ENCODE data around the gene VAC14. TPM values are rescaled to one million over a fixed set of nuclear protein-coding genes. Genes with fewer than 3 reads are reported as not detected.

Gene VAC14
- total RNA-seq, 1 experiment from 2014 or later, result 35.3 TPM

GRCh38 chr16:70662991-70663523 is 137.9 kb downstream of the VAC14 start:
- DNase-seq (ENCODE audit: low read depth, low spot score) (no peak), ATAC-seq (peak; percentile 17; the same call in 1 of the 2 replicates)
- Histone ChIP-seq H3K9ac (ENCODE audit: low read length) (no peak overlapping the region), H3K9me2 (ENCODE audit: insufficient read depth) (no peaks in the 10 kb centered on the region), H3K36me3 (ENCODE audit: control insufficient read depth in 1 of 2, insufficient read depth in 2 of 2, low read length in 2 of 2) (peaks cover 0 to 6% of the 10 kb centered on the region in 2 experiments; a peak in 2 of 4 replicates), H3K79me2 (ENCODE audit: insufficient read depth, low read length) (no peaks in the 10 kb centered on the region), H3K4me3 (replicated peaks in 1 of 2; ENCODE audit: low read depth in 1 of 2, low read length in 2 of 2) (no peak overlapping the region), H3K9me3 (ENCODE audit: control insufficient read depth in 1 of 2, insufficient read depth in 1 of 2, low read depth in 1 of 2, low read length in 2 of 2) (no peaks in the 10 kb centered on the region), H2AFZ (ENCODE audit: low read depth, low read length, poor library complexity, severe bottlenecking) (no peak overlapping the region), H3K4me2 (ENCODE audit: low read length) (no peak overlapping the region), H4K20me1 (ENCODE audit: insufficient read depth) (no peaks in the 10 kb centered on the region), H3K4me1 (ENCODE audit: control insufficient read depth in 1 of 2, insufficient read depth in 2 of 2, low read length in 2 of 2) (no peaks in the 10 kb centered on the region), H3K27me3 (ENCODE audit: insufficient read depth, low read length) (no peaks in the 10 kb centered on the region), H3K27ac (ENCODE audit: low read depth, low read length) (no peak overlapping the region)
- RAD21 ChIA-PET (ENCODE audit: low non-redundant PET in 1 of 2, low total read pairs in 2 of 2, uncharacterized antibody in 2 of 2, unreplicated experiment in 2 of 2), result interaction anchor here in 1 of 2 experiments (1.2 kb wide), 1 partner anchor 108 kb away, joined by 3 read pairs; no protein-coding TSS in a partner anchor
- no peak for TF ChIP-seq FOSL1 (IDR thresholded peaks at IDR 0.05; ENCODE audit: low read depth)
- 0 out of 2 replicates have a peak, but pooled peaks have one; percentile 19 for TF ChIP-seq POLR2AphosphoS5 (IDR thresholded peaks at IDR 0.05; ENCODE audit: low read depth, low read length)
- POLR2A ChIA-PET, result no interaction called here
- intact Hi-C loops (cut with micrococcal nuclease), result no loop called here
- no TSS peak for BruUV-seq (replicated peaks)
- CTCF ChIA-PET, result interaction anchor here (1.7 kb wide), 1 partner anchor 108 kb away, joined by 8 read pairs; no protein-coding TSS in a partner anchor

DNA sequence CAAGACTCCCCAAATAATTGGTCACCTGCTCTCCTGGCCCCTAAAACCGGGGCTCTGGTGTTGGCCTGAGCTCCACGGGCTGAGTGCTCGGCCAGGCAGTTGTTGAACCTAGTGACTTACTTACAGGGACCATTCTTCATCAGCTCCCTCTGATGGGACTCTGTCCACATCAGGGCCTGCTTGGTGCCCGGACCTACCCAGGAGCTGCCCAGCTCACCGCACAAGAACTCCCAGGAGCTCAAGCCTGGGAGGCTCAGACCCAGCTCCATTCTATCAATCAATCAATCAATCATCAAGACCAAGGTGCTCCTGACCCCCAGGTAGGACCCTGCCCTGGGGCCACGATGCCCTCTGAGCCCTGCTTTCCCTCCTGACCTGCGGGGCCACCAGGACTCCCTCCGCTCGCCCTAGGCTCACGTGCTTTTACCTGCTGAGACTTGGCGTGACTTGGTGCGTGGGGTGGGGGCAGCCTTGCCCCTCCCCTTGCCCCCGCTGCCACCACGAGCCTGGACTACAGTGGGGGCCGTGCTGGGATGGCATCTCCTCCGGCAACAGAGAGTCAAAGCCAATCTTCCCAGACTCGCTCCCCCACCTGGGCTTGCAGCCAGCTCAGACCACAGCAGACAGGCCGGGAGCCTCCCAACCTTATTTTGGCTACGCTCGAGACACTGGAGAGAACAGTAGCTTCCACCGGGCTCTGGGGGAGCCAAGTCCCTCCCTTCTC is 138.9 kb downstream of the VAC14 start:
- Histone ChIP-seq H3K9ac (ENCODE audit: low read length) (no peak overlapping the region), H3K27ac (ENCODE audit: low read depth, low read length) (no peak overlapping the region), H3K79me2 (ENCODE audit: insufficient read depth, low read length) (no peaks in the 10 kb centered on the region), H3K27me3 (ENCODE audit: insufficient read depth, low read length) (no peaks in the 10 kb centered on the region), H3K4me1 (ENCODE audit: control insufficient read depth in 1 of 2, insufficient read depth in 2 of 2, low read length in 2 of 2) (no peaks in the 10 kb centered on the region), H3K4me2 (ENCODE audit: low read length) (no peak overlapping the region), H3K9me2 (ENCODE audit: insufficient read depth) (no peaks in the 10 kb centered on the region), H2AFZ (ENCODE audit: low read depth, low read length, poor library complexity, severe bottlenecking) (no peak overlapping the region), H3K9me3 (ENCODE audit: control insufficient read depth in 1 of 2, insufficient read depth in 1 of 2, low read depth in 1 of 2, low read length in 2 of 2) (no peaks in the 10 kb centered on the region), H3K4me3 (replicated peaks in 1 of 2; ENCODE audit: low read depth in 1 of 2, low read length in 2 of 2) (no peak overlapping the region), H4K20me1 (ENCODE audit: insufficient read depth) (no peaks in the 10 kb centered on the region), H3K36me3 (ENCODE audit: control insufficient read depth in 1 of 2, insufficient read depth in 2 of 2, low read length in 2 of 2) (peaks cover 0 to 6% of the 10 kb centered on the region in 2 experiments; a peak in 2 of 4 replicates)
- TF ChIP-seq JUND (IDR thresholded peaks at IDR 0.05) (no peak), YY1 (IDR thresholded peaks at IDR 0.05; ENCODE audit: extremely low read depth, insufficient replicate concordance, low read depth, low read length) (no peak)
- DNase-seq (ENCODE audit: low read depth, low spot score) (no peak), ATAC-seq (peak; percentile 25)
- ChIA-PET POLR2A (no interaction called here), RAD21 (ENCODE audit: low non-redundant PET in 1 of 2, low total read pairs in 2 of 2, uncharacterized antibody in 2 of 2, unreplicated experiment in 2 of 2) (interaction anchor here in 1 of 2 experiments (1.2 kb wide), 1 partner anchor 109 kb away, joined by 3 read pairs; no protein-coding TSS in a partner anchor), CTCF (interaction anchor here (1.7 kb wide), 1 partner anchor 109 kb away, joined by 8 read pairs; no protein-coding TSS in a partner anchor)
- intact Hi-C loops (cut with micrococcal nuclease), result no loop called here
- TSS peak; percentile 57 for BruUV-seq (replicated peaks)
